GM10248 (cell line): ENCODE measurements around the gene F10.

Source experiments
- CTCF ChIA-PET: fragments of 300-600 bp; sonication (Branson Sonifier 250); formaldehyde crosslinking; extraction: SDS; loops from one replicate; lab custom pipeline; 2021; ENCODE audit warnings: antibody characterized with exemption; lab: Yijun Ruan, JAX
- POLR2A ChIA-PET: fragments of 350-650 bp; sonication (Branson Sonifier 250); formaldehyde crosslinking; extraction: SDS; loops from one replicate; lab custom pipeline; 2020; ENCODE audit warnings: antibody characterized with exemption; lab: Yijun Ruan, JAX
- DNase-seq: peaks from one replicate; pipeline ENCODE4 v3.0.0; 2012; ENCODE audit errors: extremely low spot score
- TF ChIP-seq, protein P1 (sequence below): IDR thresholded peaks from 2 replicates; pipeline ENCODE4 v1.5.1; 2012; ENCODE audit warnings: mild to moderate bottlenecking, low read depth; ENCODE audit errors: extremely low read depth, missing control alignments, control extremely low read depth

The F10 gene

DNA sequence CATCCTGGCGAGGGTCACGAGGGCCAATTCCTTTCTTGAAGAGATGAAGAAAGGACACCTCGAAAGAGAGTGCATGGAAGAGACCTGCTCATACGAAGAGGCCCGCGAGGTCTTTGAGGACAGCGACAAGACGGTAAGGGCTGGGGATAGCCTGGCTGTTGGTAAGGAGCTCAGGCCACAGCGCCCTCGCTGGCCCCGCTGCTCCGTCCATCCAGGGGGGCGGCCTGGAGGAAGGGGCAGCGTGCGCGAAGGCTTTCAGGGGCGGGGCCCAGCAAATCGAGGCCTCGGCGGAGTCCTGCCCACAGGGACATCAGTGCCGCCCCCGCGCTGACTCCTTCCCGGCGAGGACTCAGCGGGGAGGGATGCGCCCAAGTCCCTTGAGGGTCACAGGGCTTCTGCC lies 6.9 kb downstream of the F10 start:
- DNase-seq = no peak
- ChIA-PET CTCF (no interaction called here), POLR2A (no interaction called here)
- TF ChIP-seq, protein P1, sequence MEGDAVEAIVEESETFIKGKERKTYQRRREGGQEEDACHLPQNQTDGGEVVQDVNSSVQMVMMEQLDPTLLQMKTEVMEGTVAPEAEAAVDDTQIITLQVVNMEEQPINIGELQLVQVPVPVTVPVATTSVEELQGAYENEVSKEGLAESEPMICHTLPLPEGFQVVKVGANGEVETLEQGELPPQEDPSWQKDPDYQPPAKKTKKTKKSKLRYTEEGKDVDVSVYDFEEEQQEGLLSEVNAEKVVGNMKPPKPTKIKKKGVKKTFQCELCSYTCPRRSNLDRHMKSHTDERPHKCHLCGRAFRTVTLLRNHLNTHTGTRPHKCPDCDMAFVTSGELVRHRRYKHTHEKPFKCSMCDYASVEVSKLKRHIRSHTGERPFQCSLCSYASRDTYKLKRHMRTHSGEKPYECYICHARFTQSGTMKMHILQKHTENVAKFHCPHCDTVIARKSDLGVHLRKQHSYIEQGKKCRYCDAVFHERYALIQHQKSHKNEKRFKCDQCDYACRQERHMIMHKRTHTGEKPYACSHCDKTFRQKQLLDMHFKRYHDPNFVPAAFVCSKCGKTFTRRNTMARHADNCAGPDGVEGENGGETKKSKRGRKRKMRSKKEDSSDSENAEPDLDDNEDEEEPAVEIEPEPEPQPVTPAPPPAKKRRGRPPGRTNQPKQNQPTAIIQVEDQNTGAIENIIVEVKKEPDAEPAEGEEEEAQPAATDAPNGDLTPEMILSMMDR = no peak

DNA sequence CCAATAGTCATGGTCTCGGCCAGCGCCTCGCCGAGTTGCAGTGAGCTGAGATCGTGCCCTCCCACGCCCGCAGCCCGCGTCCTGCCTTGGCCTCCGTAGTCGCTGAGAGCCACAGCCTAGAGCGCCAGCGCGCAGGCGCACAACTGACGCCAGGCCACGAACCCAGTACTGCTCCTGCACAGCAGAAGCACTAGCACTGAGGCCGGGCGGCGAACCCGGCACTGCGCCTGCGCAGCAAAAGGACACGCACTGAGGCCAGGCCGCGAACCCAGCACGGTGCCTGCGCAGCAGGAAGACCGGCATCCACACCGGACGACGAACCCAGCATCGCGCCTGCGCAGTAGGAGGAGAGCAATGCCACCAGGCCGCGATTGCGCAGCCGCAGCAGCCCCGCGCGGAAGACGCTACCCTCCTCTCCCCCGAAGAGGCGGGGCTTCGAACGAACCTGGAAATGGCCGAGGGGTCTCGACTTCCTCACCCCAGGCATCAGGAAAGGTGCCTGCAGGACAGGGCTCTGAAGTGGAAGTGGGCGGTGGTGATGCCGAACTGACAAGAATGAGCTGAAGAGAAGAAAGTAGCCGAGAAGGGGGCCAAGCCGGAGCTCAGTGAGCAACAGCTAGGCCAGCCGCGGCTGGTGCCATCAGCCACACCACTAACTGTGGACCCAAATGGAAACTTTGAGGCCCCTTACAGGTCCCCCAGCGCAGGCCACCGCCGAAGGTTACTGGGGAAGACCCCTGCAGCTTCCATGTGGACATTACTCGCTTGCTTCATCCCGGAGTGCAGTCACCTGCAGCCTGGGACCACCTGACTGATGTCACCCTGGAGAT lies 7.5 kb downstream of the F10 start:
- ChIA-PET CTCF (no interaction called here), POLR2A (no interaction called here)
- no peak for DNase-seq
- TF ChIP-seq, protein P1 = no peak

DNA sequence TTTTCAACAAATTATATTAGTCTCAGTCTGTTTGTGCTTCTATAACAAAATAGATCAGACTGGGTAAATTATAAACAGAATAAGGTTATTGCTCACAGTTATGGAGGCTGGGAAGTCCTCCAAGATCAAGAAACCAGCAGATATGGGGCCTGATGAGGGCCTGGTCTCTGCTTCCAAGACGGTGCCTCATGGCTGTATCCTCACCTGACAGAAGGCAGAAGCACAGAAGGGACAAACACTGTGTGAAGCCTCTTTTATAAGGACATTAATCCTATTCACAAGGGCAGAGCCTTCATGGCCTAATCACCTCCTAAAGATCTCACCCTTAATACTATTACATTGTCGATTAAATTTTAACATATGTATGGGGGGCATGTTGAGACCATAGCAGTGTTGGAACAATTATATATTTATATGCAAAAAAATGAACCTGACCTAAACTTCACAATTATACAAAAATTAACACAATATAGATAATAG lies 12.7 kb downstream of the F10 start:
- CTCF ChIA-PET = no interaction called here
- no peak for DNase-seq
- TF ChIP-seq, protein P1 = no peak

DNA sequence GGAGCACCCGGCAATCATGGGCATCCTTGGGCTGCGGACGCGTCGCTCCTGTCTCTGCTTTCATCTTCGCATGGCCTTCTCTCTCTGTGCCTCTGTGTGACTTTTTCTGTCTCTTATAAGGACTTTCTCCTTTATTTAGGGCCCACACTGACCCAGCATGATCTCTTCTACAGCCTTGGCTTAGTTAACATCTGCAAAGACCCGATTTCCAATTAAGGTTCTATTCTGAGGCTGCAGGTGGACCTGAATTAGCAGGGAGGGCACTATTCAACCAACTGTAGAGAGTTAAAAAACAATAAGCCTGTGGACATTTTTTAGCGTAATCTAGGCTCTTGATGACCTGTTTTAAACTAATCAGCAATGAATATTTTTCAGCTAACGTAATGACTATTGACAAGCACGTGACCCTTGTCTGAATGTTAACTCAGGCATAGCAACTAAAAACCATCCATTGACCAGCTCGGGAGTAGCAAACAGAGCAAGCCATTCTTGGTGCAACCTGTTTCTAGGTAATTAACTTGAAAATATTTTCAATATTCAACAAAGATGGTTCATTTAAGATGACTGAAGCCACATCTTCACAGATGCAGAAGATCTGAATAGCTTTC lies 15.2 kb downstream of the F10 start:
- ChIA-PET POLR2A (no interaction called here), CTCF (no interaction called here)
- TF ChIP-seq, protein P1 = no peak
- no peak for DNase-seq

More for the DNA sequence above, 12.7 kb downstream of the F10 start:
- POLR2A ChIA-PET = no interaction called here

DNA sequence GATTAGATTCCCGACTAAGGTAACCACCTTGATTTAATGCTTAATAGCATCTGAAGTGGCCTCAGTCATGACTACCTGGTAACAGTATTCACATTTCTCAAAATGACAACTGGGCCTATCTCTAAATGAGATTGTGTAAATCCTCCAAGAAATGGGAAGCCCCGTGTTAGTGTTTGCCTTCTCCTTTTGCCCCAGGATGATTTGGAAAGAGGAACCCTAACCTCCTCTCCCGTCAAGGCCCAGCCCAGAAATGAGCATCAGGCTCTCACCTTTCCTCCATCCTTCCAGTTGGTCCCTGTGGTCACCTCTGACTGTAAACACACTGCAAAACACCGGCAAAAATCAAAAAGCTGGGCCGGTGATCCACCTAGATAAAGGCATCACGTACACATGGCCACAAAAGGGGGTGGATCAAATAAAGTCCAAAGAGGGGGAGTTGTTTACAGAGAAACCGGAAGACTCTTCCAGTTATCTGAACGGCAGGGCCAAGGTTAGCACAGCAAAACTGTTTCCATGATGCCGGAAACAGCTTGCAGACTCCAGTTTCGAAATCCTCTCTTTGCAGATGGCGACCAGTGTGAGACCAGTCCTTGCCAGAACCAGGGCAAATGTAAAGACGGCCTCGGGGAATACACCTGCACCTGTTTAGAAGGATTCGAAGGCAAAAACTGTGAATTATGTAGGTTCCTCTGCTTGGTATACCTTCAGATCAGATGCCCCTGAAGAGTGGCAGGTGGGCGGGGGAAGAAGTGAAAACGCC lies 16.4 kb downstream of the F10 start:
- ChIA-PET CTCF (no interaction called here), POLR2A (no interaction called here)
- DNase-seq = no peak
- TF ChIP-seq, protein P1 = no peak

DNA sequence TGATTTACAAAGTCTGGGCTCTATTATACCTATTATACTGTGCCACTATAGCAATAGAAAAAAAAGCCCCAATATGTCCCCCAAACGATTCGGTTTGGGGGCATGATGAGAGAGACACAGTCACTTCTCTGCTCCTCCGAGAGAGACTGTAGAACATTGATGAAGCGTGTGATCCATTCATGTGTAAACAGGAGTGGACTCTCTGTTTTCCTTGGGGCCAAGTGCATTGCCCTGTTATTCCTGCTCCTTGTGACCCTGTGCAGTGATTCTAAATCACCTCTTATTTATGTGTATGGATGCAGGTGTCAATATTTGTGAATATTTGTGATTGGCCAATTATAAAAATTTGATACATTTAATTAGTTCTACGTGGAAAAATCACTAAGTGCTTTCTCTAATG lies 17.0 kb downstream of the F10 start:
- TF ChIP-seq, protein P1 = no peak
- ChIA-PET POLR2A (no interaction called here), CTCF (no interaction called here)
- DNase-seq = no peak
